Effector memory CD8-positive, alpha-beta T cell (primary cell): ENCODE results near the gene IRAK2.

ENCODE experiments used
- ATAC-seq: fragments of 150-1000 bp; cut with Tn5 transposase; replicated peaks from 2 replicates; pipeline ENCODE4 v1.10.0; 2021; ENCODE audit warnings: mild to moderate bottlenecking, moderate library complexity
- DNase-seq, 3 experiments: peaks; one replicate each; pipeline ENCODE4 v3.0.0; 2021
- H3K27ac Mint-ChIP-seq, 2 donors: one replicate each; pipeline ENCODE4 v1.8.0; 2022; ENCODE audit warnings: mild to moderate bottlenecking in 2 of 2, mixed read lengths in 2 of 2, moderate library complexity in 2 of 2
- H3K27me3 Mint-ChIP-seq, 2 donors: one replicate each; pipeline ENCODE4 v1.8.0; 2022; ENCODE audit warnings: mixed read lengths in 2 of 2
- H3K36me3 Mint-ChIP-seq: one replicate; pipeline ENCODE4 v1.8.0; 2022; ENCODE audit warnings: mild to moderate bottlenecking, moderate library complexity, mixed read lengths; ENCODE audit not compliant: insufficient read depth
- H3K4me1 Mint-ChIP-seq, 2 donors: one replicate each; pipeline ENCODE4 v1.8.0; 2022; ENCODE audit warnings: low read depth in 2 of 2, mixed read lengths in 2 of 2
- H3K4me3 Mint-ChIP-seq, 2 donors: one replicate each; pipeline ENCODE4 v1.8.0; 2022; ENCODE audit warnings: mild to moderate bottlenecking in 2 of 2, mixed read lengths in 2 of 2, moderate library complexity in 2 of 2
- H3K9me3 Mint-ChIP-seq, 2 donors: one replicate each; pipeline ENCODE4 v1.8.0; 2022; ENCODE audit warnings: mixed read lengths in 2 of 2

IRAK2 gene

DNA sequence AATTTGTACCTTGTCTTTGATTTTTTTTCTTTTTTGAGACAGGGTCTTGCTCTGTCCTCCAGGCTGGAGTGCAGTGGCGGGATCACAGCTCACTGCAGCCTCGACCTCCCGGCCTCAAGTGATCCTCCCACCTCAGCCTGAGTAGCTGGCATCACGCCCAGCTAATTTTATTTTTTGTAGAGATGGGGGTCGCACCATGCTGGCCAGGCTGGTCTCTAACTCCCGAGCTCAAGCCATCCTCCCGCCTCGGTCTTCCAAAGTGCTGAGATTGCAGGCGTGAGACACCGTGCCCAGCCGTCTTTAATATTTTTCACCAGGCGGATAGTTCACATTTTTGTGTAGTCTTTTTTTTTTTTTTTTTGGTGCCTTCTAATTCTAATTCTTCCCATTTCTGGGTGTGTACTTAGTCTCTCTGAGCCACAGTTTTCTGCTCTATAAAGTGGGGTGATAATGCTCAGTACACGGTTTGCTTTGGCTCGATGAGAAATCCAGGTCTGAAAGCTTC lies 83.0 kb downstream of the IRAK2 start:
- DNase-seq (no peak), ATAC-seq (no peak)
- Mint-ChIP-seq H3K27me3 (no peaks in the 10 kb centered on the region), H3K27ac (peak overlapping the region; percentile 94), H3K4me3 (peak overlapping the region; percentile 98 to 99), H3K9me3 (no peaks in the 10 kb centered on the region), H3K4me1 (peaks cover 41 to 43% of the 10 kb centered on the region in 2 donors), H3K36me3 (peaks cover 33% of the 10 kb centered on the region)

DNA sequence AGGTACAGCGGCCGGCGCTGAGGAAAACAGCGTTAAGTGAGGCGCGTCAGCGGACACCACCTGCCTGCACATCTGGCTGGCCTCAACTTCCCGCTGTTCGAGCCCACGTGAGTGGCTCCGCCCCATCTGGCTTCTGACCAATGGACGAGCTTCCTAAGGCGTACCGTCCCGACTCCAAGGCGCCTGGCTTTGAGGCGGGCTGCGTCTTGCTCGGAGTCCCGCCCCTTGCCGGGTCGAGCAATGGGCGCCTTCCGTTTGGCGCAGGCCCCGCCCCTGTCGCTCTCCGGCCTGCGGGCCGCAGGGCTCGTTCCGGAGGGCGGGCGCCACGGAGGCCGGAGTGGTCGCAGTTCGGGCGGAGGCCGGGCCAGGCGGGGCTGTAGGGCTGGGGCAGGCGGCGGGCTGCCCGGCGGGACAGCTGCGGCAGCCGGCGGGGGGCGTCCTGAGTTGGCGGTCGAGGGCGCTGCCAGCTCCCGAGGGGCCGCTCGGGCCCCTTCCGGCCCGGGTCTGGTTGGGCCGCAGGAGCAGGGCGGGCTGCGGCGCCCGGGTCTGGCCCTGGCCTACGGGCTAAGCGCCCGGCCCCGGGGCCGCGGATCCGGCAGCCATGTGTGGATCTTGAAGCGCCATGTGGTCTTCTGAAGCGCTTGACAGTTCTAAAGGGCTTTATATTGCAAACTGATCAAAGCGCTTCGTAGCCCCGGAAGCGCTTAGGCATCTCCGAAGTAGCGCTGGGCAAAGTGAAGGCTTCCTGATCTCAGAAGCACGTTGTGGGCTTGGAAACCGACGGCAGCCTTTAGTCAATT lies 83.7 kb downstream of the IRAK2 start, which contains the start of gene TATDN2:
TSS of gene TATDN2 (plus strand) at position 276 of the 800 bp plus-strand sequence. CDS start 742 bp downstream, outside the sequence.
- H3K4me3 Mint-ChIP-seq: peak within 1 kb of the TSS; percentile 98 to 99
- DNase-seq (peak; percentile 82 to 85 (median 84)), ATAC-seq (peak; percentile 90)
- no peaks in the 10 kb centered on the region for H3K9me3 Mint-ChIP-seq
- no peaks in the 10 kb centered on the region for H3K27me3 Mint-ChIP-seq
- H3K4me1 Mint-ChIP-seq: peaks cover 43 to 44% of the 10 kb centered on the region in 2 donors
- peak within 1 kb of the TSS; percentile 94 for H3K27ac Mint-ChIP-seq
- peaks cover 39% of the 10 kb centered on the region for H3K36me3 Mint-ChIP-seq

DNA sequence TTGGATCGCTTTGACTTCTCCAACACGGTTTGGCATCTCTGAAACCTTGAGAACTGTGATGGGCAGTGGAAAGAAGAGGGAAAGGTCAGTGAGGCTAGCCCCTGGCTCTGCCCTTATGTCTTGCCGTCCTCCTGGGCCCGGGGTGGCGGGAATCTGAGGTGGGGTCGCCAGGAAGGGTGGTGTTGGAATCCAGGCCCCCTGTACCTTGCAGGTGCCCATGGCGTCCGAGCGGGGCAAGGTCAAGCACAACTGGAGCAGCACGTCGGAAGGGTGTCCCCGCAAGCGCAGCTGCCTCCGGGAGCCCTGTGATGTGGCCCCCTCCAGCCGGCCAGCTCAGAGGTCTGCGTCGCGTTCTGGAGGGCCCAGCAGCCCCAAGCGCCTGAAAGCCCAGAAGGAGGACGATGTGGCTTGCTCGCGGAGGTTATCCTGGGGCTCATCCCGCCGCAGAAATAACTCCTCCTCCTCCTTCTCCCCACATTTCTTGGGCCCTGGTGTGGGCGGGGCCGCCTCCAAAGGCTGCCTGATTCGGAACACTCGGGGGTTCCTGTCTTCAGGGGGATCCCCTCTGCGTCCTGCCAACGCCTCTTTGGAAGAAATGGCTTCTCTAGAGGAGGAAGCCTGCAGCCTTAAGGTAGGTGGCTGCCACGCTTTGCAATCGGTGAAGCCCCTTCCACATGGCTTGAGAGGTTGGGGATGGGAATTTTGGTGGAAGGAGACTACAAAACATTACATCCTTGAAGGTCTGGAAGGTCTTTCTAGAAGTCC lies 84.4 kb downstream of the IRAK2 start:
- ATAC-seq: peak; percentile 17
- H3K36me3 Mint-ChIP-seq: peaks cover 41% of the 10 kb centered on the region

DNA sequence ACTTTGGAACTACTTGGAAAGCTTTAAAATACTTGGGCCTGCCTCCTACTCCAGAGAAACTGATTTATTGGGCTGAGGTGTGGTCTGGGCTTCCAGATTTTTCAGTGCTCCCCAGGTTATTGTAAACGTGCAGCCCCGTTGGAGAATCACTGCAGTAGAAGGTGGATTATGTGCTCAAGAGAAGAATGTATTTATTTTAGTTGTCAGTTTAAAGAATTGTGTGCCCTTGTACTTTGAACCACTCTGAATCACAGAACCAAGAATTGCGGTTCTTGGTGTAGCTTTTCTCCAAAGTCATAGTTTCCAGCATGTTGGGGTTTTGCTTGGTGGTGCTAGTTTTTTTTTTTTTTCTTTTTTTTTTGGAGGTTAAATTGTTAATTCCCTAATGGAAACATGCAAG lies 85.1 kb downstream of the IRAK2 start:
- DNase-seq (no peak), ATAC-seq (no peak)
- Mint-ChIP-seq H3K4me3 (peak overlapping the region; percentile 98 to 99), H3K27me3 (no peaks in the 10 kb centered on the region), H3K27ac (peak overlapping the region; percentile 90 to 91), H3K9me3 (no peaks in the 10 kb centered on the region), H3K4me1 (peaks cover 55 to 59% of the 10 kb centered on the region in 2 donors), H3K36me3 (peaks cover 45% of the 10 kb centered on the region)

More for the DNA sequence above, 84.4 kb downstream of the IRAK2 start:
- H3K4me3 Mint-ChIP-seq: peak overlapping the region; percentile 98 to 99
- no peaks in the 10 kb centered on the region for H3K9me3 Mint-ChIP-seq
- peak in 2 of 3 experiments; percentile 21 to 31 for DNase-seq
- H3K27me3 Mint-ChIP-seq: no peaks in the 10 kb centered on the region
- peak overlapping the region; percentile 90 to 91 for H3K27ac Mint-ChIP-seq
- peaks cover 49 to 52% of the 10 kb centered on the region in 2 donors for H3K4me1 Mint-ChIP-seq

DNA sequence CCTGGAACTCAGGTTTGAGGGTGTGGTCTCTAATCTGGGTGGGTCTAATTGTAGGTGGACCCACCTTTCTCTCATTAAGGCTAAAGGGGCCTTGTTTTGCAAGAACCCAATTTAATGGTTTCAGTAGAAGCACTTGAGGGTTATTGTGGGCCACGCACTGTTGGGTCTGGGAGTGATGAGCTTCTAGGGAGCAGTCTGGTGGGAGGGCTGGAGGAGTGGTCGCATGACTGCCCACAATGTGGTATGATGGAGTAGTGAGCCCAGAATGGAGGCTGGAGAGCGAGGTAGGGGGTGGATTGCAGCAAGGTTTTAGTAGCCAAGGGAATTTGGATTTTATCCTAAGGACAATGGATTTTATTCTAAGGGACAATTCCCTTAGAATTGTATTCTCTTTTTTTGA lies 86.3 kb downstream of the IRAK2 start:
- DNase-seq (no peak), ATAC-seq (no peak)
- no peaks in the 10 kb centered on the region for H3K9me3 Mint-ChIP-seq
- H3K4me1 Mint-ChIP-seq: peaks cover 64 to 68% of the 10 kb centered on the region in 2 donors
- peaks cover 51% of the 10 kb centered on the region for H3K36me3 Mint-ChIP-seq
- peak overlapping the region; percentile 98 to 99 for H3K4me3 Mint-ChIP-seq
- peak overlapping the region in 1 of 2 donors; percentile 21 for H3K27ac Mint-ChIP-seq
- H3K27me3 Mint-ChIP-seq: no peaks in the 10 kb centered on the region

DNA sequence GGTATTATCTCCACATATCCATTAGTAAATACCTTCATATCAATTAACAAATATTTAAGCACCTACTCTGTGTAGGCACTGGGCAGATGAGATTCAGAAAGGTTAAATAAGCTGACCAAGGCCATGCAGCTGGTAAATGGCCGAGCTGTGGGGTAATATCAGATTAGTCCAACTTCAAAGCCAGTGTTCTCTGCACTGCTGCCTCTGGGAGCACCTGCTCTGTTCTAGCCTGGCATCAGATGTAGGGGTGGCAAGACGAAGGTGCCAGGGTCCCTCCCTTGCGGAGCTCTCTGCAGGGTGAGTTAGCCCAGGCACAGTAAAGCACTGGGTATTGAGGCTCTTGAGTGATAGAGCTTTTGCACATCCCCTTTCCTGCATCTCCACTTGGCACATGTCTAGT lies 89.0 kb downstream of the IRAK2 start:
- H3K27ac Mint-ChIP-seq: peak overlapping the region; percentile 75 to 78
- H3K4me1 Mint-ChIP-seq: peaks cover 64 to 72% of the 10 kb centered on the region in 2 donors
- H3K36me3 Mint-ChIP-seq: peaks cover 70% of the 10 kb centered on the region
- peak overlapping the region; percentile 36 to 60 for H3K4me3 Mint-ChIP-seq
- DNase-seq (no peak), ATAC-seq (no peak)
- no peaks in the 10 kb centered on the region for H3K9me3 Mint-ChIP-seq
- no peaks in the 10 kb centered on the region for H3K27me3 Mint-ChIP-seq

DNA sequence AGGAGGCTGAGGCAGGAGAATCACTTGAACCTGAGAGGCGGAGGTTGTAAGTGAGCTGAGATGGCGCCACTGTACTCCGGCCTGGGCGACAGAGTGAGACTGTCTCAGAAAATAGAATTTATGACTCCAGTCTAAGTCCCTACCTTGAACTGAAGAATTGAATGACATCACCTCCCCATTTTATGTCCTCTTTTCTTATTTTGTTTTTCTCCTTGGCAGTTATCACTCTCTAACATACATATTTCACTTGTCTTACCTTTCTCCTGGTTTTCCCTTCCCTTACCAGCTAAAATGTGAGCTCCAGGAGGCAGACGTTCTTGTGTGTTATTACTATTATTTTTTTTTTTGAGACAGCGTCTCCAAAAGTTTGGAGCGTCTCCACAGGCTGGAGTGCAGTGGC lies 91.1 kb downstream of the IRAK2 start:
- H3K36me3 Mint-ChIP-seq: peaks cover 66% of the 10 kb centered on the region

DNA sequence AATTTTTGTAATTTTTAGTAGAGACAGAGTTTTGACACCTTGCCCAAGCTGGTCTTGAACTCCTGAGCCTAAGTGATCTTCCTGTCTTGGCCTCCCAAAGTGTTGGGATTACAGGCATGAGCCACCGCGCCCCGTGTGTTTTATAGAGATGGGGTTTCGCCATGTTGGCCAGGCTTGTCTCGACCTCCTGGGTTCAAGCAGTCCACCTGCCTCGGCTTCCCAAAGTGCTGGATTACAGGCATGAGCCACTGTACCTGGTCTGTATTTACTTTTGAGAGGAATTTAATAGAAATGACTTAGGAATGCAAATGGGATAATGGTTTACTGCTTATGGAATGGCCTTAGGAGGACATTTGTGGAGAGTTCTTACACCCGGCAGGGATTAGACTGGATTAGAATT lies 94.3 kb downstream of the IRAK2 start:
- Mint-ChIP-seq H3K9me3 (no peaks in the 10 kb centered on the region), H3K36me3 (peaks cover 76% of the 10 kb centered on the region), H3K27ac (peak overlapping the region; percentile 39 to 78), H3K27me3 (no peaks in the 10 kb centered on the region), H3K4me1 (peaks cover 60 to 73% of the 10 kb centered on the region in 2 donors), H3K4me3 (peak overlapping the region in 1 of 2 donors; percentile 4)
- ATAC-seq (no peak), DNase-seq (no peak)

More for the DNA sequence above, 91.1 kb downstream of the IRAK2 start:
- peak overlapping the region in 1 of 2 donors; percentile 35 for H3K4me3 Mint-ChIP-seq
- DNase-seq: no peak
- H3K9me3 Mint-ChIP-seq: no peaks in the 10 kb centered on the region
- ATAC-seq: no peak
- H3K4me1 Mint-ChIP-seq: peaks cover 62 to 75% of the 10 kb centered on the region in 2 donors
- peak overlapping the region; percentile 47 to 78 for H3K27ac Mint-ChIP-seq
- H3K27me3 Mint-ChIP-seq: no peaks in the 10 kb centered on the region

DNA sequence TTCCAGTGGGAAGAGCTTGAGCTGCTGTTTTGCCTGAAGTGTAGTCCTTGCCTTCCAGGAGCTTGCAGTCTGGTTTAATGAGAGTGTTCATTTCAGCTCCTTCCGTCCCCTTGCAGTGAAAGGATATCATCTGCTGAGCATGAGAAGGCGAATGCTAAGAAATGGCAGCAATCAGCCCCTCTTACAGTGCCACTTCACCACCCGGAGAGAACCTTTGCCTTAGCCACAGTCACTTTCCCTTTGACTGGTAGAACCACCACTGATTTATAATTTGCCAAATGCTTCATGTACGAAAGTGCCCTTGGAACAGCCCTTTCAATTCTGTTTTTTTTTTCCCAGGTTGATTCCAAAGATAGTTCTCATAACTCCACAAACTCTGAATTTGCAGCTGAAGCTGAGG lies 95.1 kb downstream of the IRAK2 start:
- peak overlapping the region in 1 of 2 donors; percentile 4 for H3K4me3 Mint-ChIP-seq
- peaks cover 59 to 73% of the 10 kb centered on the region in 2 donors for H3K4me1 Mint-ChIP-seq
- no peak for ATAC-seq
- no peak for DNase-seq
- H3K36me3 Mint-ChIP-seq: peaks cover 81% of the 10 kb centered on the region
- no peaks in the 10 kb centered on the region for H3K27me3 Mint-ChIP-seq
- H3K27ac Mint-ChIP-seq: peak overlapping the region; percentile 32 to 78
- no peaks in the 10 kb centered on the region for H3K9me3 Mint-ChIP-seq

DNA sequence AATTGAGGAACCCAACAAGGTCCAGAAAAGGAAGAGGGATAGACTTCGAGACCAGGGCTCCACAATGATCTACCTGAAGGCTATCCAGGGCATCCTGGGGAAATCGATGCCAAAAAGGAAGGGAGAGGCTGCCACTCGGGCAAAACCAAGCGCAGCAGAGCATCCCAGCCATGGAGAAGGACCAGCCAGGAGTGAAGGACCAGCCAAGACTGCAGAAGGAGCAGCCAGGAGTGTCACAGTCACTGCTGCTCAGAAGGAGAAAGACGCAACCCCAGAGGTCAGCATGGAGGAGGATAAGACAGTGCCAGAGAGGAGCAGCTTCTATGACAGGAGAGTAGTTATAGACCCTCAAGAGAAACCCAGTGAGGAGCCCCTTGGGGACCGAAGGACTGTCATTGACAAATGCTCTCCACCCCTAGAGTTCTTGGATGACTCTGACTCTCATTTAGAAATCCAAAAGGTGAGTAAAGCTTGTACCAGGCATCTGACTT lies 95.5 kb downstream of the IRAK2 start:
- H3K27me3 Mint-ChIP-seq: no peaks in the 10 kb centered on the region
- H3K4me1 Mint-ChIP-seq: peaks cover 56 to 70% of the 10 kb centered on the region in 2 donors
- H3K9me3 Mint-ChIP-seq: no peaks in the 10 kb centered on the region
- H3K27ac Mint-ChIP-seq: peak overlapping the region; percentile 32 to 78
- H3K4me3 Mint-ChIP-seq: no peak overlapping the region
- DNase-seq: no peak
- ATAC-seq: no peak
- H3K36me3 Mint-ChIP-seq: peaks cover 84% of the 10 kb centered on the region

DNA sequence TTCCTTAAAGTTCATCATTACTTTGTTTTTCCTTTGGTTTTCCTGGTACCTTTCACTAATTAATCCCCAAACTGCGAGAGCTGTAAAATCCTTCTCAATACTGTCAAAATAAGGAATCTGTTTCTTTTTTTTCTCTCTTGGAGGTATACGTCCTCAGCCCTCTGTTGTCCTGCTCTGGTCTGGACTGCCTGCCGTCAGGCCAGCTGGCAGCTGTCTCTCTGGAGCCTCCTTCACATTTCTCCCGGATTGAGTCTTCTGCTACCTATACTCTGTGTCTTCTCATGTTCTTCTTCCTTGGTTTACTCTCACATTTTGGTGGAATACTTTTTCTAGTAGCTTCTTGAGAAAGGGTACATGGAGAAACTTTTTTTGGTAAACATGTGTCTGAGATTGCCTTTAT lies 97.3 kb downstream of the IRAK2 start:
- peak overlapping the region in 1 of 2 donors; percentile 13 for H3K4me3 Mint-ChIP-seq
- H3K4me1 Mint-ChIP-seq: peaks cover 56 to 68% of the 10 kb centered on the region in 2 donors
- H3K27me3 Mint-ChIP-seq: no peaks in the 10 kb centered on the region
- no peaks in the 10 kb centered on the region for H3K9me3 Mint-ChIP-seq
- no peak for ATAC-seq
- DNase-seq: no peak
- peaks cover 84% of the 10 kb centered on the region for H3K36me3 Mint-ChIP-seq
- peak overlapping the region; percentile 42 to 61 for H3K27ac Mint-ChIP-seq

DNA sequence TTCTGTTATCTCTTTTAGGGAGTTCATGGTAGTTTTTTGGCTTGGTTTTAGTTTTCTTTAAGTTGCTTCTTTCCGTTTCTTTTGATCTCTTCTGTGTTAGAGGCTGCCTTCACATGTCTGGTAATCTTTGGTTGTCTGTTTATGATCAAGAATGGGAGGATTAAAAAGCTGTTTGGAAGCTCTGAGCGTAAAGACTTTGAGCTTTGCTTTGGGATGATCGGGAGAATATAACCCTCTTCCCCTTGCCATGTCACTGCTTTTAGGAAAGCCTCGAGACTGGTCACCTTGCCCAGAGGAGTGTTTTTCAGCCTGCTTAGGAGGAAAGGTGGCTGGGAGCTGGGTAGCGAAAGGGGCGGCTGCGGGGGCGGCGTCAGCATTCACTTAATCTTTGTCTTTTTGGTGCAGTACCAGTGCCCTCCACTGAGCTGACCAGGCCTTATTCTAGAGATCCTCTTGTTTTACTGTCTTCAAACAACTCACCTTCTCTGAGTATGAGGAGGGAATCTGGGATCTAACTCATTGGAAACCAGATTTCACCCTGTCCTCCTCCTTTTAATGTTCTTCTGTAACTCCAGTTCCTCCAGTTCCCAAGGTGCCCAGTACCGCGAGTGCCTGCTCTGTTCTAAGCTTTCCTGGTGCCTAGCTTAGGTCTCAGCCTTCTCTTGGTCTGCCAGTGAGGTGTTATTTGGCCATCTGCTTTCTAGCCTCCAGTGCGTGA lies 99.1 kb downstream of the IRAK2 start:
- no peaks in the 10 kb centered on the region for H3K9me3 Mint-ChIP-seq
- ATAC-seq: peak; percentile 96
- peak overlapping the region; percentile 70 to 75 for H3K4me3 Mint-ChIP-seq
- H3K4me1 Mint-ChIP-seq: peaks cover 63 to 78% of the 10 kb centered on the region in 2 donors
- H3K36me3 Mint-ChIP-seq: peaks cover 84% of the 10 kb centered on the region
- no peaks in the 10 kb centered on the region for H3K27me3 Mint-ChIP-seq
- H3K27ac Mint-ChIP-seq: peak overlapping the region; percentile 87 to 92
- peak; percentile 48 to 54 (median 48) for DNase-seq
